ES-I3 (cell line): Measurements from ENCODE around the gene FMNL3.
"Not testable (repeated sequence)": the region's sequence is repeated elsewhere in the genome, so short reads cannot be mapped to it uniquely, and the experiment has no call there.

Experiments used
- H3K36me3 ChIP-seq: 2 replicates; pipeline ENCODE4 v1.6.1; 2013; ENCODE audit warnings: mild to moderate bottlenecking, low read length, control low read depth, moderate library complexity; ENCODE audit not compliant: insufficient read depth
- H3K4me1 ChIP-seq: 2 replicates; pipeline ENCODE4 v1.6.1; 2013; ENCODE audit warnings: mild to moderate bottlenecking, control low read depth, low read length; ENCODE audit not compliant: insufficient read depth
- H3K9ac ChIP-seq: 2 replicates; pipeline ENCODE4 v1.6.1; 2013; ENCODE audit warnings: low read depth, mild to moderate bottlenecking, low read length, moderate library complexity
- H3K9me3 ChIP-seq: 2 replicates; pipeline ENCODE4 v1.6.1; 2013; ENCODE audit warnings: mild to moderate bottlenecking, low read length, moderate library complexity; ENCODE audit not compliant: control insufficient read depth, insufficient read depth

Gene FMNL3

GRCh38 chr12:49733219-49734017 lies 26.2 kb upstream of the FMNL3 start:
- H3K9me3 ChIP-seq: no peaks in the 10 kb centered on the region
- H3K36me3 ChIP-seq: no peaks in the 10 kb centered on the region
- no peak overlapping the region for H3K9ac ChIP-seq
- no peaks in the 10 kb centered on the region for H3K4me1 ChIP-seq

GRCh38 chr12:49730568-49731101 lies 23.4 kb upstream of the FMNL3 start:
- no peaks in the 10 kb centered on the region for H3K9me3 ChIP-seq
- H3K4me1 ChIP-seq: no peaks in the 10 kb centered on the region
- H3K9ac ChIP-seq: no peak overlapping the region
- no peaks in the 10 kb centered on the region for H3K36me3 ChIP-seq

GRCh38 chr12:49730050-49730449 lies 22.8 kb upstream of the FMNL3 start:
- Histone ChIP-seq H3K9me3 (no peaks in the 10 kb centered on the region), H3K4me1 (no peaks in the 10 kb centered on the region), H3K9ac (no peak overlapping the region), H3K36me3 (no peaks in the 10 kb centered on the region)

GRCh38 chr12:49728446-49728845 lies 21.2 kb upstream of the FMNL3 start:
- H3K9ac ChIP-seq: no peak overlapping the region
- no peaks in the 10 kb centered on the region for H3K36me3 ChIP-seq
- H3K4me1 ChIP-seq: no peaks in the 10 kb centered on the region
- no peaks in the 10 kb centered on the region for H3K9me3 ChIP-seq

GRCh38 chr12:49721355-49721754 lies 14.2 kb upstream of the FMNL3 start:
- H3K9me3 ChIP-seq, H3K4me1 ChIP-seq, H3K9ac ChIP-seq: not testable (repeated sequence)

GRCh38 chr12:49720214-49720613 lies 13.0 kb upstream of the FMNL3 start:
- no peaks in the 10 kb centered on the region for H3K36me3 ChIP-seq
- no peaks in the 10 kb centered on the region for H3K4me1 ChIP-seq
- H3K9me3 ChIP-seq: no peaks in the 10 kb centered on the region
- no peak overlapping the region for H3K9ac ChIP-seq

More at GRCh38 chr12:49721355-49721754, 14.2 kb upstream of the FMNL3 start:
- not testable (repeated sequence) for H3K36me3 ChIP-seq

- H3K4me1 ChIP-seq, H3K36me3 ChIP-seq, H3K9me3 ChIP-seq, H3K9ac ChIP-seq: not testable (repeated sequence)
Observed at GRCh38 chr12:49717800-49718199, 10.6 kb upstream of the FMNL3 start.

GRCh38 chr12:49716553-49716952 lies 9.3 kb upstream of the FMNL3 start:
- H3K36me3 ChIP-seq: no peaks in the 10 kb centered on the region
- no peak overlapping the region for H3K9ac ChIP-seq
- no peaks in the 10 kb centered on the region for H3K4me1 ChIP-seq
- H3K9me3 ChIP-seq: no peaks in the 10 kb centered on the region

- H3K4me1 ChIP-seq, H3K36me3 ChIP-seq, H3K9me3 ChIP-seq, H3K9ac ChIP-seq: not testable (repeated sequence)
Observed at GRCh38 chr12:49713952-49714351, 6.7 kb upstream of the FMNL3 start.

- Histone ChIP-seq H3K4me1 (peaks cover 16% of the 10 kb centered on the region), H3K9me3 (no peaks in the 10 kb centered on the region), H3K9ac (no peak overlapping the region), H3K36me3 (no peaks in the 10 kb centered on the region)
Observed at GRCh38 chr12:49708851-49709250, 1.6 kb upstream of the FMNL3 start.

GRCh38 chr12:49707812-49708147 lies 575 bp upstream of the FMNL3 start:
- Histone ChIP-seq H3K9ac (no peak overlapping the region; the same call in 1 of the 2 replicates), H3K9me3 (no peaks in the 10 kb centered on the region), H3K36me3 (no peaks in the 10 kb centered on the region), H3K4me1 (peaks cover 27% of the 10 kb centered on the region)

GRCh38 chr12:49706351-49707127 lies 666 bp downstream of the FMNL3 start:
- H3K9me3 ChIP-seq: no peaks in the 10 kb centered on the region
- H3K9ac ChIP-seq: peak overlapping the region; percentile 72
- no peaks in the 10 kb centered on the region for H3K36me3 ChIP-seq
- H3K4me1 ChIP-seq: peaks cover 30% of the 10 kb centered on the region

GRCh38 chr12:49705479-49706134 lies 1.6 kb downstream of the FMNL3 start:
- Histone ChIP-seq H3K36me3 (no peaks in the 10 kb centered on the region), H3K9me3 (no peaks in the 10 kb centered on the region), H3K9ac (peak overlapping the region; percentile 72; the same call in 1 of the 2 replicates), H3K4me1 (peaks cover 30% of the 10 kb centered on the region)

- no peaks in the 10 kb centered on the region for H3K9me3 ChIP-seq
- H3K4me1 ChIP-seq: peaks cover 40% of the 10 kb centered on the region
- no peak overlapping the region for H3K9ac ChIP-seq
- H3K36me3 ChIP-seq: no peaks in the 10 kb centered on the region
Observed at GRCh38 chr12:49703647-49704137, 3.5 kb downstream of the FMNL3 start.
